ELF-1 (cell line): ENCODE measurements around the gene INMT.
A peak's percentile ranks its signal among the peaks of the same experiment; 100 is the strongest.

Source experiments
- DNase-seq: peaks from one replicate; pipeline ENCODE4 v3.0.0-alpha.2; 2016; ENCODE audit warnings: low read depth, low spot score

The INMT gene

DNA sequence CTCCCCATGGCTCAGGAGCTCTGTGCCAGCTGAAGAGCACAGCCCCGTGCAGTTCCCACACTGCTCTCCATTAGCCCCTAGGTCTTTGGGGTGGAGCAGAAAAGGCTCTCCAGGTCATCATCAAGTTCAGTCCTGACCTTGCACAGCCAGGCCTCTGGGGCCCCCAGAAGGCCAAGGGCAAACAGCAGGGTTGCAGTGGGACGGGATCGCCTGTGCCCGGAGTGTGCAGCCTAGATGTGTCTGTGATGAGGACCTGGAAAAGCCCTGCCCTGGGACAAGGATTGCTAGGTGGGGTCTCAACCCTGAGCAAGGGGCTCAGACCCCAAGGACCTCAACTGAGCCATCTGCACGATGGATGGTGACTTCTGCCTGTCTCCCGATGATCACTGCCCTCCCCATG, 549 bp downstream of the INMT start:
- no peak for DNase-seq

DNA sequence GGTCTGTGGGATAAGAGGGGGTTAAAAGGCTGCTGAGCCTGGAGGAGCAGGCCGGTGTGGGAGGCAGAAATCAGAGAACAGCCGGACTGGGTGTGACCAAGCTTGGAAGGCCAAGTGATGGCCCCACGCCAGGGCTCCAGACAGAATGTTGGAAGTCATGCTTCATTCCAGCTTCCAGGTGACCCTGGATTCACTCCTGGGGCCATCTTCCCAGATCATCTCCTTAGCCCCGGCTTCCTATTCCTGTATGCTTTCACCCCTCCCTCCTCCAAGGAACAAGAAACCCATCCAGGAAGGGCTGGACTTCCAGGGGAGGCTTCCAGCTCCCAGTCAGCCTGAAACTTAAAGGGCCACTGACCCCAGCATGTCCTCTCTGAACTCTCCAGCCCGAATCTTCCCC, 1.0 kb downstream of the INMT start:
- DNase-seq = no peak

DNA sequence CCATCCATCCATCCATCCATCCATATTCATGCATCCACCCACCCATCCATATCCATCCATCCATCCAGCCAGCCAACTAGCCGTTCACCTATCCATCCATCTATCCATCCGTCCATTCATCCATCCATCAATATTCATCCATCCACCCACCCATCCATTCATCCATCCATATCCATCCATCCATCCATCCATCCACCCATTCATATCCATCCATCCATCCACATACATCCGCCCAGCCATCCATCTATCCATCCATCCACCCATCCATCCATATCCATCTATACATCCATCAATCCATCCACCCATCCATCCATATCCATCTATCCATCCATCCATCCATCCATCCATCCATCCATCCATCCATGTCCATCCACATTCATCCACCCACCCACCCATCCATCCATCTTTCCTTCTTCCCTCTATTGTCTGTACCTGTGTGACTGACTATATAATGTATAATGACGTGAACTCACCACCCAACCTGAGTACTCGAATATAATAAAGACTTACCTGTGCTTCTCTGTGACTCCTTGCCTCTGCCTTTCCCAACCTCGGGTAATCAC, 2.5 kb downstream of the INMT start:
- no peak for DNase-seq

DNA sequence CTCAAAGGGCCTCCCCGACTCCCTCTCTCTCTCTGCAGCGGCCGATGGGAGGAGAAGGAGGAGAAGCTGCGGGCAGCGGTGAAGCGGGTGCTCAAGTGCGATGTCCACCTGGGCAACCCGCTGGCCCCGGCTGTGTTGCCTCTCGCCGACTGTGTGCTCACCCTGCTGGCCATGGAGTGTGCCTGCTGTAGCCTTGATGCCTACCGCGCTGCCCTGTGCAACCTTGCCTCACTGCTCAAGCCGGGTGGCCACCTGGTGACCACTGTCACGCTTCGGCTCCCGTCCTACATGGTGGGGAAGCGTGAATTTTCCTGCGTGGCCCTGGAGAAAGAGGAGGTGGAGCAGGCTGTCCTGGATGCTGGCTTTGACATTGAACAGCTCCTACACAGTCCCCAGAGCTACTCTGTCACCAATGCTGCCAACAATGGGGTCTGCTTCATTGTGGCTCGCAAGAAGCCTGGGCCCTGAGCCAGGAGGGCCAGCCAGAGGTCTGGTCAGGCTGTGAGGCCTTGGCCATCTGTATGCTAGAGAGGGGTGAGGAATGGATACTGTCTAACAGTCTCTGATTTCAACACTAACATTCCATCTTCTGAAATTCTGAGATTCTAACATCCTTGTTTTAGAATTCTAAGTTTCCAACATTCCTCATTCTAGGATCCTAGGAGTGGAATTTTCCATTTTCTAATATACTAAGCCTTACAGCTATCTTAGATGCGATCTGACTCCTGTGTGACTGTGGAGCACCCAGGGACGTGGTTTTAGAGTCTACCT, 3.6 kb downstream of the INMT start:
- DNase-seq = no peak

DNA sequence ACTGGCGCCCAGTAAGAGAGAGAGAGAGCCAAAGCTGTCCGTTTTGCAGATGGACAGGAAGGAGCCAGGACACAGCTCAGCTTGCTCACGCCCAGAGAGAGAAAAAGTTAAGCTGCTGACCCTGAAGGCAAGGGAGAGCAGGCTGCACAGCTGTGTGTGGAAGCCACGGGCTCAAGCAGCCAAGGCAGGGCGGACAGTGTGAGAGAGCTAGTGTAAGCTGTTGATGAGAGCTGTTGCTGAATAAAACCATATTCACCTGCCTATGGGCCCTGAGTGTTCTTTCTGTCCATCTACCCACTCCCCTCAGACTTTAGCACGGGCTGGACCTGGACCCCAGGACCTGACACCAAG, 5.4 kb downstream of the INMT start:
- DNase-seq = no peak

DNA sequence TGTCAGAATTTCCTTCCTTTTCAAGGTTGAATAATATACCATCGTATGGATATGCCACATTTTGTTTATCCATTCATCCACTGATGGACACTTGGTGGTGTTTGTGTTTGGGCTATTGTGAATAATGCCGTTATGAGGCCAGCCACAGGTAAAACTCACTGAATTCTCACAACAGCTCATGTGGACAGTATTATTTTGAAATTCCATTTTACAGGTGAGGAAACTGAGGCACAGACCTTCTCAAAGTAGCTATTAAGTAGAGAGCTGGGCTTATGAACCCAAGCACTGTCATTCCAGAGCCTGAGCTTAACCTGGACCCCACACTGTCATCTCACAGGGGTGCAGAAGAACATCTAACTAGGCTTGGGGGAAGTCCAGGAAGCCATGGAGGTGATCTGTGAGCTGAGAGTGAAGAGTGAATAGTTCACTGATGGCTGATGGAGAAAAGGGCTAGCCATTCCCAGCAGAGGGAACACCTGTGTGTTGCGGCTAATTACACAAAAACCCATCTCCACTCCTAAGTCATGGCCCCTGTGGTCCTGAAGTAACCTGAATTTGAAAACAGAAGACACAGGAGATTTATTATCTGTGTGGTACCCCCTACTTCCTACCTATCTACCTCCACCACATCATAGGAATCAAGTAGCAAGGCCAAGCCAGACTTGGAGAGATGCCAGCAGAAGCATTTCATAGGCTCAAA, 8.7 kb downstream of the INMT start:
- DNase-seq = no peak

DNA sequence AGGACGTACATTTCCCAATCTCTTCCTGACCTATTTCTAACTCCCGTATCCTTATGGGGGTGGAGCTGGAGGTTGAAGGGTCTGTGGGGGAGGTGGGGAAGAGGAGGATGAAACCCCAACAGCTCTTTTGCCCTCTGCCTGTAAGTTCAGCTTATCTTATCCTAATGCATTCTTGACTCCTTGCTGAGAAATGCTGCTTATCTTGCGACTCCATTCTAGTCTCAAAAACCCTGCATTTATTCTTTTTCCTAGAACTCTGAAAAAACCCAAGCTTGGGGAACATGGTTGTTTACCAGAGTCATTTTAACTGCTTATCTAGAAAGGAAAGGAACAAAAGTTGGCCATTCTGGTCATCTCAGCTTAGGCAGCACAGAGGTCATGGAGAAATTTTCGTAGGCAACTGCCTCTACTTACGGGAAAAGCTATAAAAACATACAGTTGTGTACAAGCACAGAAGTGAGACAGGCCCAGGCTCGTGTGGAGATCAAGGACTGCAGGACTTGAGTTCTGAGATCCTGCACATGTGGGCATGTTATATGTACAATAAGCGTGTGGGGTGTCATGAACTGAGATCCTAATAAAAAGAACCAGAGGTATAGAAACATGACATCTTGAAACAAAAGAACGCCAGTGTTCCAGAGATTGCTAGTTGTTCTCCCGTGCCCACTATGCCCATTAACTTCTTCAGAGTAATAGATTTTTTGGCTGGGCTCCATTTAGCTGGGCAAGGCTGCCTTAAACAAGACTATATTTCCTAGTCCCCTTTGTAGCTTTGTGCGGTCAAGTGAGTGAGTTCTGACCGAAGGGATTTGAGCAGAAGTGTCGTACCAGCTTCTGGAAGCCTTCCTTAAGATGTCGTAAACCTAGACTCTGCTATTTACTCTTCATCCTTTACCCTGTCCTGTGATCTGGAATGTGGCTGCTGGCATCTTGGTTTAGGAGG, 9.6 kb downstream of the INMT start:
- DNase-seq = no peak

DNA sequence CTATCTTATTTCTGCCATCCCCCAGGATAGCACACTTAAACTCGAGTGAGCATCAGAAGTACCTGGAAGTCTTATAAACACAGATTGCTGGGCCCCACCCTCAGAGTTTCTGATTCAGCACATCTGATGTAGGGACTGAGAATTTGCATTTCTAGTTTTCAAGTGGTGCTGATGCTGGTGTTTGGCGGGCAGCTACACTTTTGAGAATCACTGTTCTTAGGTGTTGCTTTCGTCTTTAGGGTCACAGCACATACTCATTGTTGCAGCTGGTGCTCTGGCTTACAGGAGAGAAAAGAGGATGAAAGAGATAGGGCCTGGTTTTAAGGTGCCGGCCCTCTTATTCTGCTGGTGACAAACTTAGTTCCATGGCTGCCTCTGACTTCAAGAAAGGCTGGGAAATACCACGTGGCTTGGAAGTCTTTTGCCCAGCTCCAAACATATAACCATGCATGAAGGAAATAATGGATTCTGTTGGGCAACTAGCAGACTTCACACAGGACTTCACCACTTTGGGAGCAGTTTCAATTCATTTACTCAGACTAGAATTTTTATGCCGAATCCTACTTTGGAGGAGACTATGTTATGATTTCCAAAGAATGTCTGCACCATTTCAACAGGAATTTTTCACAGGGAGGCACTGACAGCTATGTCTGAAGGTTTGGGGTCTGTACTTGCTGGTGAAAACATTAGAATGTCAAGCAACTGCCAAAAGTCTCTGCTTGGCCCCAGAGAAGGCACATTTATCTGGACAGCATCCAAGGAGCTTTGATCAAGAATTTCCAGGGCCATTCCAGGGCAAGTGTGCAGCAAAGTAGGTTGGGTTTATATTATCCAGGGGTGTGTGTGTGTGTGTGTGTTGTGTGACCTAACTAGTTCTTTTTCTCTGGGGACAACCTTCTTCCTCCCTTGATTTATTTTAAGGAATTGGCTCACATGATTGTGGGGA, 12.4 kb downstream of the INMT start:
- DNase-seq = no peak

DNA sequence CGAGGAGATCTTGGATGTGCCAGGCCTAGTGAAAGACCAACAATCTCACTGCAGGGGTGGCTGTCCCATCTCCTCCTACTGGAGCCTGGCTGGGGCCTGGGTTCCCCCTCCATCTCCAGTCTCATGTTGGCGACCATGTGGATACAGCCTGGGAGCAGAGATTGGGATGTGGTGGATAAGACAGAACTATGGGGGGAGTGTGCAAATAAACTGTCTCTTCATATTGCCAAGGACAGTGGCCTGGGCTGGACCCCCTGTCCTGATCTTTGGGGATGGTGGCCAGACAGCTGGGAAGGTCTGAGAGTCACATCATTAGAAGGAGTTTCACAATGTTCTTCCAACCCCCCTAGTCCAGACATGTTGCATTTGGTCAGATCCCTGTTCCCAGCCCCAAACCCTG, 13.5 kb downstream of the INMT start:
- no peak for DNase-seq

DNA sequence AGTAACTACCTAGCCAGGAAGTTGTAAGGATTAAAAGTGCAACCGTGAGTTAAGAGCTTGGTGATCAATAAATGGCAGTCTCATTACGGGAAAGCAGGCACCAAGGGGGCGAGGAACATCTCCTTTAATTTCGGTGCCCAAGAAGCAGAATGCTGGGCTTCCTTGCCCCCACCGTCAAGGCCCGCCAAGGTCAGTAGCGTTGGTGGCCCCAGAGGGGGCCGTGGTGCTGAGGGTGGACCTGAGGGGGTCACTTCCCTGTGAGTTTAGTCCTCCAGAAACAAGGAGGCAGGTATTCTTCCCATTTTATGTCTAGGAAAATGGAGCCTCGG, 18.9 kb downstream of the INMT start:
- DNase-seq = no peak

DNA sequence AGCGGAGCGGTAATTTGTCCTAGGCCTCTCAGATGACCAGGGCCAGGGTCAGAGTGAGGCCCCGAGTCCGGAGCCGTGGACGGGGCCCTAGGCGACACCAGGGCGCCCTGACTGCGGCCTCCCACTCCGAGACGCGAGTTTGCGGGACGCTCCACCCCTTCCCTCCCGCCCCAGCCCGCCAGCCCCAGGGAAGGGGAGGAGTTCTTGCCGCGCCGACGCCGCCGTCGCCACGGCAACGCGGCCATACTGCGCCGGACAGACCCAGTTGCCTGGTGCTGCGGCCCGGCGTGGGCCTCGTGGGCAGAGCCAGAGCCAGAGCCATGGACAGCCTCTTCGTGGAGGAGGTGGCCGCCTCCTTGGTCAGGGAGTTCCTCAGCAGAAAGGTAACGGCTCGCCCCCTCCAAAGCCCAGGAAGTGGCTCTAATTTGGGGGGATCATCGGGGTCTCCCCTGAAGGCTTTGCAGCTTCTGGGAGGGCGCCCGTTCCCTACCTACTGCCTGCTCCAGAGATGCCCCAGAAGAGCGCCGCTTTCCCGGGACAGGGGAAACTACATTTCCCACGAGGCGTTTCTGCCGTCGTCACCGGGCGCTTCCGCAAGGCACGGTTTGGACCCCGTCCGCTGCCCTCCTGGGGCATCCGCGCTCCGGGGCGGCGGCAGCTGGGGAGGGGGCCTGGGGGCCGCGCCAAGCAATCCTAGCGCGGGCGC, 19.4 kb downstream of the INMT start, which contains the start of gene MINDY4:
Gene MINDY4 (plus strand): TSS at position 244 of the 706 bp plus-strand sequence. CDS start 77 bp downstream, at position 321.
- DNase-seq = peak; percentile 85

DNA sequence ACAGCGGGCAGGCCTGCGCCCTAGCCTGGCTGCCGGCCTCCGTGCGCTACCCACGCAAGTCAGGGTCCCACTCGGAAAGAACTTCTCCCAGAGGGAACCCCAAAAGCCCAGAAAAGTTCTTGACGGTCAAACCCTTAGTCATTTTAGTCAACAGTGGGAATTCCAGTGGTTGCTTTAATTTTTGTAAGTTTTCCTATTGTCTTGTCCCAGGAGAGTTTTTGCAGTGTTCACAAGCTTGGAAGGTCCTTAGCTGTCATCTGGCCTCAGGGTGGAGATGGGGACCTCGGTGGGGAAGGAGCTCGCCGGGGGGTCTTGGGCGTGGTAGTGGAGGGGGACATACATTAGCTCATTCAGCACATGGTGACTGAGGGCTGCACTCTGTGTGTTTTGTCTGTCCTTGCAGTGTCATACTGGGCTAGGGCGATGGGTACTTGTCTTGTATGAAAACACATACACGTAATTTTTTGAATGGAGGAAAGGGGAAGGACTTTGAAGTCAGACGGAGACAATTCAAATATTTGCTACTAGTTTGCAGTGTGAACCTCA, 20.0 kb downstream of the INMT start:
- no peak for DNase-seq

DNA sequence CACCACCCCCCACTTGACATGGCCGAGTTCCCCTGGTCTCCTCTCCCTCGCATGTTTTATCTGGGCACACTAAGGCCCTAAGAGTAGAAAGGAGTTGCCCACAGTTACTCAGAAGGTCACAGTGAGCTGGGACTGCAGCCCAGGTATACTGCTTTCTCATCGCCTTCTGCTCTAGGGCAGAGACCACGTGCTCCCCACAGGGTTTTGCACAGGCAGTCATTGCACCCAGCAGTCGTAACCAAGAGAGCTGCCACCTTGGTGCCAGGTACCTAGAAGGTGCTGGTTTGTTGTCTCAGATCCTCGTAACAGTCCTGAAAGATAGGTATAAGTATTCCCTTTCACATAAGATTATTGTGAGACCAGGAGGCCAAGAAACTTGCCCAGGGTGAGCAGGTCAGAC, 21.0 kb downstream of the INMT start:
- no peak for DNase-seq

DNA sequence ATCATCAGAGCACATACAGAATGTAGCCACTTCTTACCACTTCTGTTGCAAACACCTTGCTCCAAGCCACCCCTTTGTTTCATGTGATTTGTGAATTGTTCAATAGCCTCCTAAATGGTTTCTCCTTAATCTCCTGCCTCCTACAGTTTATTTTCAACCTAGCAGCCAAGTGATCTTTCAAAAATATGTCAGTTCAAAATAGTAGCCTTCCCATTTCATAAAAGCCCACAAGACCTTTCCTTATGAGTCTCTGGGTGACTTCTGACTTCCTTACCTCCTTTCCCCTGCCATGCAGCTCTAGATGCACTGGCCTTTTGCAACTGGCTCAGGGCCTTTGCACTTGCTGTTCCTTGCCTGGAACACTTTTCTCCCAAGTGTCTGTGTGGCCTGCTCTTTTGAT, 24.1 kb downstream of the INMT start:
- DNase-seq = no peak

DNA sequence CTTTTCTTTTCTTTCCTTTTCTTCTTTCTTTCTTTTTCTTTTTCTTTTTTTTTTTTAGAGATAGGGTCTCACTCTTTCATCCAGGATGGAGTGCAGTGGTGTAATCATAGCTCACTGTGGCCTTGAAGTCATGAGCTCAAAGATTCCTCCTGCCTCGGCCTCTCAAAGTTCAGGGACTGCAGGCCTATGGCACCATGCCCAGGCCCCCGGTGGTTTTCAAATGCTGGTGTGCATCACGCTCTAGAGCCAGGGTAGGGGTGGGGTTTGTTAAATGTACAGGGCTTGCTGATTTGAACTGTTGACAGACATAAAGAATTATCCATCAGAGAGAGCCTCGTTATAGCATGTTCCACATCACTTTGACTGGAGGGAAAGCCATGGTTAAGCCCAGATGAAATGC, 25.0 kb downstream of the INMT start:
- DNase-seq = no peak

DNA sequence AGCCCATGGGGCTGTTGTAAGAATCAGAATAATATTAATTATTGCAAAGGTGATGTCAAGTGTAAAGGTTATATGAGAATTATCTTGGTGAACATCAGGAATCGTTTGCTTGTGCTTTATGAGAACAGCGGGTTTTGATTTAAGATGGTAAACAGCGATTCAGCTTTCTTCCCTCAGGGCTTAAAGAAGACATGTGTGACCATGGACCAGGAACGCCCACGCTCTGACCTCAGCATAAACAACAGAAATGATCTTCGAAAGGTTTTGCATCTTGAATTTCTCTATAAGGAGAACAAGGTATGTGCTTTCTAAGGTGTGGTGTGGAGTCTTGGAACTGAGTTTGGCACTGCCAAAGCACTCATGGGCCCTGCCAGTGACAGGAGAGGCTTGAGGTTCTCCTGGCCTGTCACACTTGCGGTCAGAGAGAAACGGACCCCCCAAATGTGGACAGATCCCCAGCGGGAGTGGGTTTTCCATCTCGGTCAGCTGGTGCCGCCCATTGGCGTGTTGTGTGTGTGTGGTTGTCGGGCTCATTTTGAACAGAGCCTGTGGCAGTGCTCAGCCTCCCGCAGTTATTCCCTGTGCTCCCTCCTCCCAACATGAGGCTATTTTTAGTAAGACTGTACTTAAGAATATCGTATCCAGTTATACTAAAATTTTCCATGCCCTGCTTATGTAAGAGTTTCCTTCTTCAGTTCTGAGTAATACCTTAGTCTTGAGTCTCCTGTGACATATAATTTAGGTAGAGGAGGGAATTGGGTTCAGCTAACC, 26.5 kb downstream of the INMT start:
- DNase-seq = no peak

DNA sequence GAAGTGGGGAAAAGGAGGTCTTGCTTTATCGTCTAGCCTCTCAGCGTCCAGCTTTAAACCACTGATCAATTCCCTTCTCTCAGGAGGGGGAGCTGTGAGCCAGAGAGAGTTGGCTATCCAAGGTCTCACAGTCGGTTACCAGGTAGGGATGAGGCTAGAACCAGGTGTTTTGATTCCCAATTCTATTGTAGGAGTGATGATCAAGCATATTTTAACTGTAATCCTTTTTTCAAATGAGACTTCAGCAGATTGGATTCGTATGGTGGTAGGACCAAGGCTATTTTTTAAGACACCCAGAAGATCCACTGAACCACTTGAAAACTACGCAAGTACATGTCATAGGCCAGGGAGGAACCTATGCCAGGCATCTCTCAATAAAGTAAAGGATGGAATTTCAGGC, 27.6 kb downstream of the INMT start:
- no peak for DNase-seq

DNA sequence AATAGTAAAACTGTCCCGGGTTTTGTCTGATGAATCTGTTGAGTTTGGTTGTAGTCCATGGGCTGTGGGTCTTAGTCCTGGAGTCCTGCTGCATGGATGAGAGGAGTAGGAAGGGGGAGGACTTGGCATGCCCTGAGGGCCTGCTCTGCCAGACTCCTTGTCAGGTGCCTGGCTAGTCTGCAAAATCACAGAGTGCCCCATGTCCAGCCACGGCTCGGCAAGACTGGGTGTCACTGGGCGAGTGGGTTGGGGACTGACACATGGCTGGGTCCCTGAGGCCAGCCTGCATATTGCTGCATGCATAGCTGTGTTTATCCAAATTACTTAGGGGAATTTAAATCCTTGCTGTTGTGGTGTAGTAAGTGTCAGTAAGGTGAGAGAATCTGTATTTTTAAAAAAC, 29.0 kb downstream of the INMT start:
- no peak for DNase-seq

DNA sequence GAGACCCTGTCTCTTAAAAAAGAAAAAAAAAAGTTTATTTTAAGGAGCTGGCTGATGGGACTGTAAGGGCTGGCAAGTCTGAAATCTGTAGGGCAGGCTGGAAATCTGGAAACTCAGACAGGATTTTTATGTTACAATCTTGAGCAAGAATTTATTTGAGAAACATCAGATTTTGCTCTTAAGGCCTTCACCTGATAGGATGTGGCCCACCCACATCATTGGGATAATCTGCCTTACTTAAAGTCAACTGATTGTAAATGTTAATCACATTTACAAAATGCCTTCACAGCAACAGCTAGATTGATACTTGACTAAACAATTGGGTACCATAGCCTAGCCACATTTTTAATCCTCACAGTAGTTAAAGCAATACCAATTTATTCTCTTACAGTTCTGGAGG, 30.8 kb downstream of the INMT start:
- DNase-seq = no peak
